Small intestine (tissue), 7 donors: ENCODE measurements around the gene GAB1. TPM values are rescaled to one million over a fixed set of nuclear protein-coding genes. Genes with fewer than 3 reads are reported as not detected.

Source experiments
- DNase-seq, 2 donors: peaks; one replicate each; pipeline versions ENCODE4 v3.0.0 to v3.0.0-alpha.2; 2013
- FAIRE-seq: peaks from 2 replicates; lab custom pipeline; 2012; peaks lifted over from hg19 to GRCh38; lab: Jason Lieb, UNC
- H3K27ac ChIP-seq, 3 donors: one replicate each; pipeline ENCODE4 v1.5.1; 2013; ENCODE audit warnings: low read length in 2 of 3, mild to moderate bottlenecking in 2 of 3, control low read depth in 1 of 3, inconsistent platforms in 1 of 3, low read depth in 1 of 3, moderate library complexity in 1 of 3
- H3K27me3 ChIP-seq, 3 donors: one replicate each; pipeline ENCODE4 v1.6.1; 2013; ENCODE audit warnings: low read length in 3 of 3, inconsistent platforms in 1 of 3; ENCODE audit not compliant: control insufficient read depth in 3 of 3, insufficient read depth in 3 of 3
- H3K36me3 ChIP-seq, 3 donors: one replicate each; pipeline ENCODE4 v1.6.1; 2013; ENCODE audit warnings: low read length in 3 of 3, inconsistent platforms in 1 of 3, low read depth in 1 of 3, mild to moderate bottlenecking in 1 of 3, moderate library complexity in 1 of 3; ENCODE audit not compliant: control insufficient read depth in 3 of 3, insufficient read depth in 2 of 3
- H3K4me1 ChIP-seq, 3 donors: one replicate each; pipeline ENCODE4 v1.6.1; 2013; ENCODE audit warnings: low read length in 2 of 3, inconsistent platforms in 1 of 3, low read depth in 1 of 3, mild to moderate bottlenecking in 1 of 3, moderate library complexity in 1 of 3; ENCODE audit not compliant: control insufficient read depth in 3 of 3, insufficient read depth in 2 of 3
- H3K4me3 ChIP-seq, 3 donors: one replicate each; pipeline ENCODE4 v1.5.1; 2013; ENCODE audit warnings: low read length in 3 of 3, control low read depth in 1 of 3, inconsistent platforms in 1 of 3, low read depth in 1 of 3, mild to moderate bottlenecking in 1 of 3, moderate library complexity in 1 of 3
- H3K9me3 ChIP-seq, 2 donors: one replicate each; pipeline ENCODE4 v1.6.1; 2013; ENCODE audit warnings: low read depth in 1 of 2, low read length in 1 of 2; ENCODE audit not compliant: control insufficient read depth in 2 of 2, insufficient read depth in 1 of 2
- WGBS, 3 donors: extraction: QIAGEN DNeasy Blood & Tissue Kit; methylation state at CpG; one replicate each; pipeline ENCODE4 v1.1.7; 2013; 5-methylcytosine and 5-hydroxymethylcytosine counted together
- polyA plus RNA-seq, 4 donors: library from polyadenylated mRNA; stranded (reverse) in 3 of 4; unstranded in 1 of 4; fragments of 200-250 nt in 3 of 4; fragments of 120-200 nt in 1 of 4; gene quantifications; one replicate each; pipeline versions ENCODE4 v1.2.1 to v1.2.3, GENCODE V29; 2013
- donor health status: healthy with polysubstance abuse.
- donor health status: control.
- donor health status: control.
- donor health status: Bipolar disorder and iron deficiency.
- donor health status: healthy.

The GAB1 gene
- polyA plus RNA-seq, 4 donors, result 3.5 to 71.7 (median 6.7) TPM

DNA sequence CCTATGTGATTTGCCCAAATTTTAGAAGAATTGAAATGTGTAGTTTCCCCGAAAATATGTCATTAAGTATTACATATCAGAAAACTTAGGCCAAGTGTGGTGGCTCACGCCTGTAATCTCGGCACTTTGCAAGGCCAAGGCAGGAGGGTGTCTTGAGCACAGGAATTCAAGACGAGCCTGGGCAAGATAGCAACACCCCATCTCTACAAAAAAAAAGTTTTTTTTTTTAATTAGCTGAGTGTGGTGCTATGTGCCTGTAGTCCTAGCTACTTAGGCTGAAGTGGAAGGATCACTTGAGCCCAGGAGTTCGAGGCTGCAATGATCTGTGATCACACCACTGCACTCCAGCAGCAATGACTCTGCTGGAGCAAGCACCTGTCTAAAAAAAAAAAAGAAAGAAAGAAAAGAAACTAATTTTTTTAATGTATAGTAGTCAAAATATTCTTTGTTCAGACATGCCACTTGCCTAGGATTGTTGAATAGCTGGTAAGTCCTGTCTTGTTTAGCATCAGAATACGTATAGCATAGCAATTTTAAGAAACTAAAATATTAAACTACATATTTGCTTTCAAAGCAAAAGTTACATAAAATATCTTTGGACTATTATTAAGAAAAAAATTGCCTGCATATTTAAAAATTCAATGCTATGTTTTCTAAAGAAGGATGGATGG is 40.1 kb upstream of the GAB1 start:
- FAIRE-seq, result no peak
- Histone ChIP-seq H3K4me3 (no peak overlapping the region), H3K9me3 (no peaks in the 10 kb centered on the region), H3K27ac (no peak overlapping the region), H3K27me3 (no peaks in the 10 kb centered on the region), H3K4me1 (no peaks in the 10 kb centered on the region), H3K36me3 (no peaks in the 10 kb centered on the region)
- 55 to 73% (median 66%) methylated on average over 6 of the region's 6 CpGs for WGBS, 3 donors
- DNase-seq, result no peak

DNA sequence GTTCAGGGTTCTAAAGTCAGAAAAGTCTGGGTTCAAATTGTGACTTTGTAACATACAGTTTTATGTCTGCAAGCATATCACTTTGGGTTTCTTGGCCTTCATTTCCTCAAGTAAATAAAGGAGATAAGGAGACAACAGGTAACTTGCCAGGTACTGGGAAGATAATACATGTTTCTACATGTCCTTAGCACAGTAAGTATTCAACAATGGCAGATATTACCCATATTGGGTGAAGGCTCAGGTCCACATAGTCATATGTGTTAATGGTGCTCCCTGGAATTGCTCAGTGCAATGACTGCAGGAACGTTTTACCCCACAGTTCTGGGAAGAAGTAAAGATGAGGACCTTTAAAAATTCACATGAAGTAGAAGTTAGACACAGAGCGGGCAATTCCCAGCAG is 35.8 kb upstream of the GAB1 start:
- no peaks in the 10 kb centered on the region for H3K36me3 ChIP-seq
- no peak overlapping the region for H3K27ac ChIP-seq
- no peak overlapping the region for H3K4me3 ChIP-seq
- FAIRE-seq, result no peak
- no peaks in the 10 kb centered on the region for H3K27me3 ChIP-seq
- WGBS, 3 donors, result 62 to 79% (median 76%) methylated on average over 2 of the region's 2 CpGs
- no peaks in the 10 kb centered on the region for H3K9me3 ChIP-seq
- DNase-seq, result no peak
- no peaks in the 10 kb centered on the region for H3K4me1 ChIP-seq

DNA sequence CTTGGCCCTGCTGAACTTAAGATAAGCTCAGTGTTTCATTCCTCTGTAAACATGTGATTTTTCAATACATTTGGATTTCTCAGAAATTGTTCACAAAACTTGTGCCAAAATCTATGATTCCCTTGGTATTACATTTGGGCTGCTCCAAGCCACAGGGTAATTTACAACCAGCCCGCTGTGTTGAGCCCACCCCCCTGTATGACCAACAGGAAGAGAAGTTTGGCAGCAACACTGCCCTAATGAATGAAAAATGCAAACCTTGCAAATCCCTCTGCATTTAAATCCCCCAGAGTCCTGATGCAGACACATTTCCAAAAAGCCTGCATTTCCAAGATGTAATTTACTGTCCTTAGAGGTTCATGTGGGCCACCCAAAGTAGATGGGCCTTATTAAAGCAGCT is 34.1 kb upstream of the GAB1 start:
- Histone ChIP-seq H3K36me3 (no peaks in the 10 kb centered on the region), H3K4me3 (no peak overlapping the region), H3K4me1 (no peaks in the 10 kb centered on the region), H3K27ac (no peak overlapping the region), H3K27me3 (no peaks in the 10 kb centered on the region), H3K9me3 (no peaks in the 10 kb centered on the region)
- DNase-seq (no peak), FAIRE-seq (no peak)
- 47 to 69% (median 68%) methylated on average over 1 of the region's 1 CpG for WGBS, 3 donors

DNA sequence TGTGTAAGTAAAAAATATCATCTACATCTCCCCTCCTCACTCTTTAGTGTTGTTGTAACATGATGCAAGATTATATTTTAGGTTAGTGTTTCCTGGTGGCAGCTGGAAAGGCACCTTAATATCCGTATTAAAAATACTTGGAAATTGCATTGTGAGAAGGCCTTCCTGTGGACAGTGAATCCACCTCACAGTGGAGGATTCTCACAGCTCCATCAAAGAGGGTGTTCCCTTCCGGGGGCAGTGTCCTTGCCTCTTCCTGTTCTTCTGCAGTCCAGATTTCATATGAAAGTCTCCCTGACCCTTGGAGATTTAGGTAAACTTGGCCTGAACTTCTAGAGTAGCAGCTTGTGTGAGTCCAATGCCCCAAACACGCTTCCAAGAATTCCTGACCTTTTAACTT is 29.9 kb upstream of the GAB1 start:
- no peaks in the 10 kb centered on the region for H3K9me3 ChIP-seq
- 82 to 89% (median 85%) methylated on average over 3 of the region's 3 CpGs for WGBS, 3 donors
- no peaks in the 10 kb centered on the region for H3K36me3 ChIP-seq
- no peaks in the 10 kb centered on the region for H3K4me1 ChIP-seq
- H3K4me3 ChIP-seq, result no peak overlapping the region
- no peak overlapping the region for H3K27ac ChIP-seq
- FAIRE-seq (no peak), DNase-seq (no peak)
- H3K27me3 ChIP-seq, result no peaks in the 10 kb centered on the region

DNA sequence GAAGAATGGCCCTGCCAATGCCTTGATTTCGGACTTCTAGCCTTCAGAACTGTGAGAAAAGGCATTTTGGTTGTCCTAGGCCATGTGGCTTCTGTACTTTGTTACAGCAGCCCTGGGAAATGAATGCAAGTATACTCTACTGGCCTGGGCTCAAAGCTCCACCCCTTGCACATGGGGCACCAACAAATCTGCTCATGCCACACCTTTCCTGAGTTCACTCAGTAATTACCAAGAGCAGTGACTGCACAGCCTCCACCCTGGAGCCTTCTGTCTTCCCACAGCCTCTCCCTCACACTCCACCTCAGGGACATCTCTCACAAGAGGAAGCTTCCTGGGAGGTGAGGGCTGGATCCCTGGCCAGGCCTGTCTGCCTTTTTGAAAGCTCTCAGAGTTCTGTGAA is 29.1 kb upstream of the GAB1 start:
- Histone ChIP-seq H3K27me3 (no peaks in the 10 kb centered on the region), H3K36me3 (no peaks in the 10 kb centered on the region), H3K4me3 (no peak overlapping the region), H3K27ac (no peak overlapping the region), H3K9me3 (no peaks in the 10 kb centered on the region), H3K4me1 (no peaks in the 10 kb centered on the region)
- 73 to 84% (median 82%) methylated on average over 1 of the region's 1 CpG for WGBS, 3 donors
- DNase-seq (peak; percentile 39 to 61), FAIRE-seq (no peak)

DNA sequence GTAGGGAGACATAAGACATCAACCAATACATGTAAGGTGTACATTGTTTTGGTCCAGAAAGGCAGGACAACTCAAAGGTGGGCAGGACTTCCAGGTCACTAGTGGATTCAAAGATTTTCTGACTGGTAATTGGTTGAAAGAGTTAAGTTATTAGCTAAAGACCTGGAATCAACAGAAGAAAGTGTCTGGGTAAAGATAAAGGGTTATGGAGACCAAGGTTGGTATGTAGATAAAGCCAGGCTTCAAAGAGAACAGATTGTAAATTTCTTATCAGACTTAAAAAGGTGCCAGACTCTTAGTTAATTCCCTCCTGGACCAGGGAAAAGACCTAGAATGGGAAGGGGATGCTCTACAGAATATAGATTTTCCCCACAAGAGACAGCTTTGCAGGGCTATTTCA is 28.3 kb upstream of the GAB1 start:
- no peak for FAIRE-seq
- no peaks in the 10 kb centered on the region for H3K36me3 ChIP-seq
- no peak for DNase-seq
- H3K27ac ChIP-seq, result no peak overlapping the region
- H3K4me1 ChIP-seq, result no peaks in the 10 kb centered on the region
- no peaks in the 10 kb centered on the region for H3K27me3 ChIP-seq
- H3K9me3 ChIP-seq, result no peaks in the 10 kb centered on the region
- no peak overlapping the region for H3K4me3 ChIP-seq

DNA sequence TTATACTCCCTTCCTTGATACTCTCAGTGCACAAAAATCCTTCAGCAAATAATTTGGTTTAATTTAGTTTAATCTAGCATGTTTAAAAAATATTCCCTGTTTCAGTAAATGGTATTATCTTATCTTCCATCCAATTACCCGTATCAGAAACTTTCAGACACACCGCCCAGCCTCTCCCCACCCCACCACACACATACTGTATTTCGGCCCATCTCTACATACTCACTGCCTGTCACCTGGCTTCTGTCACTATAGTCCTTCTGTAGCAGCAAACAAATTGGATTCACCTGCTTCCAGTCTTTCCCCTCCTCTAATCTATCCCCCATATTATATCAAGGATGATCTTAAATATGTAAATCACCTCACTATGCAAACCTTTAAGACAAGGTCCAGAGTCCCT is 24.8 kb upstream of the GAB1 start:
- FAIRE-seq (no peak), DNase-seq (no peak)
- H3K27ac ChIP-seq, result no peak overlapping the region
- H3K36me3 ChIP-seq, result no peaks in the 10 kb centered on the region
- no peaks in the 10 kb centered on the region for H3K27me3 ChIP-seq
- 14 to 64% (median 44%) methylated on average over 3 of the region's 3 CpGs for WGBS, 3 donors
- no peaks in the 10 kb centered on the region for H3K9me3 ChIP-seq
- H3K4me1 ChIP-seq, result no peaks in the 10 kb centered on the region
- no peak overlapping the region for H3K4me3 ChIP-seq

DNA sequence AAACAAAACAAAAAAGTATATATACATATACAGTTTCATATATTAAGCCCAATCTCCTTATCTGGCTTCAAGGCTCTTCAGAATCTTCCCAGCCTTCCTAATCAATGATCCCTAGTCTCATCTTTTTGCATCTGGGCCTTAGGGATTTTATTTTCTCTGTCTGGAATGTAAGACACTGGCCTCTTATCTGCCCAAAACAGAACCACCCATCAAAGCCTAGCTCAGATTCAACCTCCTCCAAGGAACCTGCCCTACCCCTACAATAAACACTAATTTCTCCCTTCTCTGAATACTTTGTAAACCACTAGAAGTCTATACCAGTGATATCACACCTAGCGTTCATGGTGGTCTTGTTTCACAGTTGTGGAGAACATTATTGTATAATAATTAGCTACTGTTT is 23.2 kb upstream of the GAB1 start:
- no peak for FAIRE-seq
- Histone ChIP-seq H3K9me3 (no peaks in the 10 kb centered on the region), H3K36me3 (no peaks in the 10 kb centered on the region), H3K4me3 (no peak overlapping the region), H3K27me3 (no peaks in the 10 kb centered on the region), H3K4me1 (no peaks in the 10 kb centered on the region), H3K27ac (no peak overlapping the region)
- DNase-seq, result no peak
- 86 to 93% (median 92%) methylated on average over 1 of the region's 1 CpG for WGBS, 3 donors

DNA sequence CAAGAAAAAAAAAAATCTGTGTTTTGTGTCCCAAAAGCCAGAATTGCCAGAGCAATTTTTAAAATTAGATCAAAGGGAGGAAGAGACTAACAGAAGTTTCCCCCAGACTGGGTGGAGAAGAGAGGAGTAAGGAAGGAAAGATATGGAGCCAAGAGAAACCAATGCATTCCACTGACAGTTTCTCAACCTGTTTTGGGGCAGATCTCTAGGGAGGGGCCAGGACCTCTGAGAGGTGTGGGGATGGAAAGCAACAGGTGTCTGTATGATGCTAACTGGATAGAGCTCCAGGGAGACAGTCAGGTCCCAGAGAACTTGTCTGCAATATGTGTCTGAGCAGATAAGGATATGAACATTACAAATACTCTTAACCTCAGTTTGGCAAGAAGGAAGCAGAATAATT is 22.7 kb upstream of the GAB1 start:
- FAIRE-seq (no peak), DNase-seq (no peak)

More for the DNA sequence above, 22.7 kb upstream of the GAB1 start:
- Histone ChIP-seq H3K27me3 (no peaks in the 10 kb centered on the region), H3K9me3 (no peaks in the 10 kb centered on the region), H3K36me3 (no peaks in the 10 kb centered on the region), H3K4me1 (no peaks in the 10 kb centered on the region), H3K27ac (no peak overlapping the region), H3K4me3 (no peak overlapping the region)
